RPMI8226 (cell line): ENCODE data around the gene GFAP.

Experiments used
- DNase-seq: peaks from one replicate; pipeline ENCODE4 v3.0.0-alpha.2; 2015

The GFAP gene

DNA sequence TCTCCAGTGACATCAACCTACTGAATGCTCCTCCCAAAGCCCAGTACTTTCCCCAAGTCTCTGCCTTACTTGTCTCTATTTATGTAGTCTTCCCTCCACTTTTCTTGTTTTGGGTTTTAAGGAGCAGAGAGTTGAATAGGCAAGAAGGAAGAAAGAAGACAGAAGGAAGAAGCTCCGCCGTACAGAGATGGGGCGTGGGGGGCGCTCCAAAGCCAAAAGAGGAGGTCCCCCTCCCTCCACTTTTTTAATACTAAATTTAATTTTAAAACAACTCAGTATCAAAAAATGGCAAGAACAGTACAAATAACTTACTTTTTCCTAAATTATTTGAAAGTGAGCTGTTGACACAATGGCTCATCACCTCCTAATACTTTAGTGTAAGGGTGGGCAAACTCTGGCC is 20.7 kb downstream of the GFAP start:
- no peak for DNase-seq

DNA sequence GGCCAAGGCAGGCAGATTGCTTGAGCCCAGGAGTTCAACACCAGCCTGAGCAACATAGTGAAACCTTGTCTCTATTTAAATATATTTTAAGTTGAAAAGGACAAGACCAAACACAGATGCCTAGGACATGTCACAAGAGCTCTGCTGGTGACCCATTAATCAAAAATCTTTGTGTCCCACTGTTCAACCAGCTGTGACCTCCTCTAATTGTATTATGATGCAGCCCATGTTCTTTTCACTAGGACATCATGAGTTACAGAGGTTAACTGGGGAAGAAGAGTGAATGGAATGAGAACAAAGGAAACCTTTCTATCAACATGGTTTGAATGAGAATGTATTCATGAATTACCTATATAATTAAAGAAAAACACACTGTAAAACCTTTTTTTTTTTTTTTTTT is 23.1 kb downstream of the GFAP start:
- no peak for DNase-seq

DNA sequence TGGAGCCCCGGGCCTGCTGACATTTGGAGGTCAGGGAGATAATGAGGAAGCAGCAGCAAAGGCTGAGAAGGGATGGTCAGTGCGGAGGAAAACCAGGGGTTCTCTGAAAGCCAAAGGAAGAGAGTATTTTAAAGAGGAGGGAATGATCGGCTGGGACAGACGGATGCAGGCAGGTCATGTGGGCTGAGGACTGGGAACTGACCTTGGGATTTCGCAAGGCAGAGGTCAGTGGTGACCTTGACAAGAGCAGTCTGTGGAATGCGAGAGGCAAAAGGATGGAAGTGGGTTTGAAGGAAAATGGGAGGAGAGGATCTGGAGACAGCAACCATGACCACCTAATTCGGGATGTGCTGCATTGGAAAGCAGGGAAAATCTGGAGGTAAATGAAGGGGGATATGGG is 26.3 kb downstream of the GFAP start:
- no peak for DNase-seq

DNA sequence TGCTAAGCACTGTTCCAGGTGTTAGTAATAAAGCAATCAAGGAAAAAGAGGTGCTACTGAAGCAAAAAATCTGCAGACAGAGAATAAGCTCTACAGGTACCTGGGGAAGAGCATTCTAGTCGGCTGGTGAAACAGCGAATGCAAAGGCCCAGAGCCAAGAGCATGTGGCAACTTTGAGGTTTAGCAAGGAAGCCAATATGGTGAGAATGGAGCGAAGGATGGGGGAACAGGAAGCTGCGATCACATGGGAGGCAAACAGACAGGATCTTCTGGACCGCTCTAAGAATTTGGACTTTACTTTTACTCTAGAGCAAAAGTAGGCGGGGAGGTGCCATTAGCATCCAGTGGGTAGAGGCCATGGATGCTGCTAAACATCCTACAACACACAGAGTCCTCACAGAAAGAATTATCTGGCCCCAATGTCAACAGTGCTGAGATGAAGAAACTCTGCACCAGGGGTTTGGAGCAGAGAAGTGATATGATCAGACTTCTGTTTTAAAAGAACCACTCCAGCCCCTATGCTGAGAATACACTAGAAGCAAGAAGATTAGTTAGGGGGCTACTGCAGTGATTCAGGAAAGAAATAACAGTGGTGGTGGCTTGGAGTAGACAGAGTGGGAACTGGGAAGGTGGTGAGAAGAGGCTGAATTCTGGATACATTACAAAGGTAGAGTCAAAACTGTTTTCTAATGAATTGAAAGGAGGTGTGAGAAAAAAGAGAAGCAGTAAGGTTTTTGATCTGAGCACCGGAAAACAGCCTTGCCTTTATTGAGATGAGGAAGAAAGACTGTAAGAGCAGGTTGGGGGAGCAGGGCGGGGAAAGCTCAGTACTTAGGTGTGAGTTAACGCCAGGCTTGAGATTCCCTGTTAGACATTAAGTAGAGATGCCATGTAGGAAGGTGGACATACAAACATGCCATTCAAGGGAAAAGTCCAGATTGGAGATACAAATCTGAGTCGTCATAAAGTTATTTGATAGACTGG is 27.0 kb downstream of the GFAP start:
- no peak for DNase-seq

DNA sequence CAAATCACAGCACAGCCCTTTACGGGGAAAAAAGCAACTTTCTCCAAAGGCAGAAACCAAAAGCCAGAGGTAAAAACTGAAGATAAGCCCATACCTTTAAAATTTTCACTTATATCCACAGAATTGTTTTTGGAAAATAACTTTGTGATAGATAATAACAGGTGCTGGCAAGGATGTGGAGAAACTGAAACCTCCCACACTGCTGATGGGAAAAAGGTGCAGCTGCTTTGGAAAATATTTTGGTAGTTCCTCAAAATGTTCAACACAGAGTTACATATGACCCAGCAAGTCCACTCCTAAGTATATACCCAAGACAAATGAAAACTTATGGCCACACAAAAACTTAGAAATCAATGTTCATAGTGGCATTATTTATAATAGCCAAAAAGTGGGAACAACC is 28.3 kb downstream of the GFAP start:
- DNase-seq, result no peak

DNA sequence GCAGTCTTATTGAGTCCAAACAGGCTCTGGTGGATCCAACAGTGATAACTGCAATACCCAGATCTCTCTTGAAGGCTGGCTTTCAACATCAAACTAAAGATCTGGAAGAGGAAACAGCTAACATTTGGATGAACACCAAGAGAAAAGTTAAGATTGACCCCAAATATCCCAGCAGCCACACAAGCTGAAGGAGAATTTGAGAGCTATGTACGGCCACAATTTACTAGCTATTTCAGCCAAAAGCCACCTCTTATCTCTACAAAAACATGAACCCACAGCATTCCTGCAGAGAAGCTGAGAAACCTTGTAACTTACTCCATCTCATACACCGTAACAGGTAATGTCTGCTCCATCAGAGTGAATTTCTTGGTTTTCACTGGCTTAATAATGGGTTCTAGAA is 30.4 kb downstream of the GFAP start:
- DNase-seq, result no peak

DNA sequence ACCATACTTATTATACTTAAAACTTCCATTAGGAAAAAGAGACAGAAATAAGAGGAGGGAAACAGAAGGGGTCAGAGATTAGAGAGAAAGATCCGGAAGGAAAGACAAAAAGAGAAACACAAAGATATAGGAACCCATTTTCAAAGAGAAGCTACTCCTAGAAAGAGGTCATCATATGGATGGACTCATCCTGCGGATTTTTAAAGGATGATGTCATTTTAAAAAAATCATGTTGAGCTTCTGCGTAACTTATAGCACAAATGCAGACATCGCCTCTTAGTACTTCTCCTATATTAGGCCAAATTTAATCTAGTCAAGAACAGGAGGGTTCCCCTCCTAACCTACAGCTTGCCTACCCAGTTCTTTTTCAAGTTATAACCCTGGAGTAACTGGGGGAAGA is 34.2 kb downstream of the GFAP start:
- no peak for DNase-seq

DNA sequence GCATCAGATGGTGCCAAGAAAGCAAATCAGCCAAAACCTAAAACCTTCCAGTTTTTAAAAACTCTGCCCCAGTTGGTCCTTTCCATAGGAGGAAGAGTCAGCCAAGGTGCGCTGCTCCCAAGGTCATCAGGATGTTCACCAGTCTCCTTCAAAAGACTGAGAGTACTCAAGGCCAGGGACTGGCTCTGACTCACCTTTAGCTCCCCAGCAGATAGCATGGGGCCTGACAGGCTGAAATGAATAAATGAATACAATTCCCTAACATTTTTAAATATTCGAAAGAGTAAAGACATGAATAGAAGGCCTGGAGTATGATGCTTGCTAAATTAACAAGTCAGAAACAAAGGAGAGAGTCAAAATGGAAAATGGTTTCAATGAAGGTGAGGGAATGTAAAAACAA is 35.2 kb downstream of the GFAP start:
- DNase-seq, result no peak

DNA sequence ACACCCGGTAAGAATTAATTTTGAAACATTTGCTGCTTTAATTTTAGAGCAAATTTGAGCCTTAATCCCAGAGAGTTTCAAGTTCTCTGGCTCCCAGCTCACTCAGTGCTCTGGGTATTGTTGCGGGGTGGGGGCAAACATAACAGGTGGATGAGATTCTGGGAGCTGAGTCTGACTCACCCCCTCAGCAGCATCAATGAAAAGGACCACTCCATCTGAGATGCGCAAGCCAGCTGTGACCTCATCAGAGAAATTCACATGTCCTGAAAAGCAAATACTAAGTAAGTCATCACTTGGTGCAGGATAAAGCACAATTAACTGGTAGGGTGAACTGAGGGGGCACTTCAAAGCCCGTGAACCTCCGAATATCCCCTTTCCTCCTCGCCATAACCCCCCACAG is 35.9 kb downstream of the GFAP start:
- no peak for DNase-seq

DNA sequence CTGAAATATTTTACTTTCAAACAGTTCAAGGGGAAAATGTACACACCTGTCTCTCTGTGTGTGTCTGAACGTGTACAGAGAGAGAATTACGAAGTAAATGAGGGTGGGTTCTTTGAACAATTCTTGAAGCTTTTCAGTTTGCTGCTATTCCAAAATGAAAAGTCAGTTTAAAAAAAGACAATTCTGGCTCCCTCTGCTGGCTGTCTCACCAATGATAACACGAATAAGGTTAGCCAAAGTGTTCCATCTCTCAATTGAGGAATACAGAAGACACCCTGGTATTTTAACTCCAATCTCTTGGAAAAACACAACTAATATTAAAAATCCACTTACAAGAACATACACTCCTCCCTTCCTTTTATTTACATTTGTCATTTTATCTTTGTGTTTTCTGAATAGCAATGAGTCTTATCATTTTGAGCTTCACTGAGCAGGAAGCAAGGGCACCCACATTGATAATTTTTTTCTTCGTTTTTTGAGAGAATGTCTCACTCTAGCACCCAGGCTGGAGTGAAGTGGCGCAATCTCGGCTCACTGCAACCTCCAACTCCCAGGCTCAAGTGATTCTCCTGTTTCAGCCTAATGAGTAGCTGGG is 36.6 kb downstream of the GFAP start:
- DNase-seq, result peak; percentile 47

DNA sequence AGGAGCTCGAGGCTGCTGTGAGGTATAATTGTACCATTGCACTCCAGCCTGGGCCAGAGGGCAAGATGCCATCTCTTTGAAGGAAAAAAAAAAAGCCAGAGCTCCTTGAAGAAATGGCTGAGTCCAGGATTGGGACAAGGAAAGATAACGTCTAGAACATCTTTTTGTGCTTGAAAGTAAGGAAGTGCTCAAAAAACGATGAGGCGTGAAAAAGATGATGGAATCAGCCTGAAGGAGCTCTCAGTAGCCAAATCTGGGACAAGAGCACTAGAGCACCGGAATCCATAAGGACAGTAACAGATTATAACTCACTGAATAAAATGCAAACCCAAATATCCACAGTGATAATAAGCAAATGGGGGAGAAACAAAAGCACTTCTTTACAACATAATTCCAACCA is 38.2 kb downstream of the GFAP start:
- no peak for DNase-seq

DNA sequence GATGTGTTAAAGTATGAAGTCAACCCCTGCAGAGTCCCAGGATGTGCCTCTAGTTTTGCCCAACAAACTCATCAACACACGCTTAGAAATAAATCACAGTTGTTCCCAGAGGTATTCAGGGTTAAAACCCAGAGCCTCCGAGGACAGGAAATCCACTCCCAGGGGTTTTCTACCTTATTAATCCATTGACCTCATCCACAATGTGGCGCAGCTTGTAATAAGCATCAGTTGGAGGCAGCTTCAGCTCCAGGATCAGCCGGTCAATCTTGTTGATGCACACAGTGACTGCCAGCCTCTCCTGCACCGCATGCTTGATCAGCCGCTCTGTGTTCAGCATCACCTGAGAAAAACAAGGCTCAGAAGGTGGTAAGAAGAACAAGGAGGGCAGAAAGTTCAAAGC is 39.5 kb downstream of the GFAP start:
- DNase-seq, result no peak

DNA sequence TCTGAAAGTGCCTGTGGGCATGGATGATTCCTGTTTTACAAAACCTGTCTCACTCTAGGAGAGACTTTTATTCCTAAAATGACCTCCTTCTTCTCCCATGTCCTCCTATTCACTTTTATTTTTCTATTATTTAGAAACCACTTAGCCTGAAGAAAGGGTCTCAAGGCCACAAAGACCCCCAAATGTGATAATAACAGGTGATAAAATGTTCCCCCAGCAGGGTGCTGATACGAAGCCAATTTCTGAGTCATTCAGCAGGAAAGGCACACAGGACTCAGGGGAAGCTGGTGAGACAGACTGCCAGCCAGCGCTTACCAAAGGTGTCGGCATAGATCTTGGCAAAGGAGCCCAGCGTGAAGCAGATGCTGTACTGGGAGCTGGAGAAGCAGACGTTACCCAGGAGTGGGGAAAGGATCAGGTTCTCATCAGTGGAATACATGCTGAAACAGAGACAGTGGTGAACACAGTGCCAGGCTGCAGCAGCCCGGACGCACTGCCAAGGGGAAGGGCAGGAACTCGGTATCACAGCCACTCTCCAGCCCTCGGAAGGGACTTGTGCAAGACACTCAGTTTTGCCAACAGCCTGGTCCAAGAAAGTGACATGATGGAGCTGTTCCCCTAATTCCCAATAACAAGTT is 43.0 kb downstream of the GFAP start:
- DNase-seq, result no peak

DNA sequence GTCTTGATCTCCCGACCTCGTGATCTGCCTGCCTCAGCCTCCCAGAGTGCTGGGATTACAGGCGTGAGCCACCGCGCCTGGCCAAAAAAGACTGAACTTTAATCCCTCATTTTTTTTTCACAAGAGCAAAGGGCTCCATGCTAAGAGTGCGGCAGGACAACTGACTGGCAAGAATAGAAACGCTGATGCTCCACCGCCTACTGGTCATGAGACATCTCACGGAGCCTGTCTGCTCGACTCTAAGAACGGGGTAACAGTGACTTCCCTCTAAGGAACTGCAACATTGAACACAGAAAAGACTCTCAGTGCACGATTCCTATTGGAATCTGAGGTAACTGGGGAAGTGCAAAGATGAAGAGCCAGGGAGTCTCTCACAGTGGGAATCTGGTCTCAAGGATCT is 43.7 kb downstream of the GFAP start:
- no peak for DNase-seq

DNA sequence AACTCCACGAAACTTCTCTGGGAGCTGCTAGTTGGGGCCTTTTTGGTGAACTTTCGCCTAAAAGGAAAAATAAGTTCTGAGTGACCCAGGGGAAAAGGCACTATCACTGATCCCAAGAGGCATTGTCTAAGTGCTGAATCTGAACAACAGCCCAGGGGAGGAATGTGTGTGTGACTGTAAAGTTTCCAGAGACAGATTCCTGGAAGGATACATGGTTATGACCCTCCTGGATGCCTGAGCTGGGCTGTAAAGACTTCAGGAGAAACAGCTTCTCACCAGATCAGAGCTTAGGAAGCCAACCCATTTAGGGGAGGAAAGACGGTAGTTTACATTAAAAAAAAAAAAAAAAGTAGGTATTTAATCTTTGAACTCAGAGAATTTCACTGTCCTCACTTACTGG is 47.5 kb downstream of the GFAP start:
- DNase-seq, result no peak

DNA sequence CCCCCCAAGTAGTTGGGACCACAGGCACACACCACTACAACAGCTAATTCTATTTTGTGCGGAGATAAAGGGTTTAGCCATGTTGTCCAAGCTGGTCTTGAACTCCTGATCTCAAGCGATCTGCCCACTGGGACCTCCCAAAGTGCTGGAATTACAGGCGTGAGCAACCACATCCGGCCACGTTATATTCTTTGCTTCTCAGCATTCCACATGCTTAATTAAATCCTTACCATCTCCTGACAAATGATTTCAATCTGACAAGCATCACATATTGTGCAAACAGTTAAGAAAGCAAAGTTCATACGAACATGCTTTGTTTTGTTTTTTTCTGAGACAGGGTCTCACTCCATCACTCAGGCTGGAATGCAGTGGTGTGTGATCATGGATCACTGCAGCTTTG is 49.4 kb downstream of the GFAP start:
- DNase-seq, result no peak

DNA sequence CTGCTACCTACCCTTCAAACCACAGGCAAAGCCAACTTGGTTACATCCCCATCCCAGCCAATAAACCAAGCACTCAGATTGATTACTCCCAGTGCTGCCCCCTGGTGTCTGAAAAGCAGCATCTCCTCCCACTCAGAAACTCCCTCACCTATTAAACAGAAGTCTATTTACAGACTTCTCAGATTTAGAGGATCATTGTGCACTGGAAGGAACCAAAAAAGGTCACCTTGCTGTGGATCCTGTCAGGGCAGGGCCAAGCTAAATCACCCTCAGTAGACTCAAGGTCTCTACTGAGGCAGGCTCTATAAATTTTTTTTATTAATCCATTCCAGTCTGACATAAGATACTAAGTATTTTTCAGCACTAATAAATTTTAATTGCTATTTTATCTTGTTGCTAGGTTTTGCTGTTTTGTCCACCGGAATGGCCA is 50.1 kb downstream of the GFAP start:
- DNase-seq, result peak; percentile 80

DNA sequence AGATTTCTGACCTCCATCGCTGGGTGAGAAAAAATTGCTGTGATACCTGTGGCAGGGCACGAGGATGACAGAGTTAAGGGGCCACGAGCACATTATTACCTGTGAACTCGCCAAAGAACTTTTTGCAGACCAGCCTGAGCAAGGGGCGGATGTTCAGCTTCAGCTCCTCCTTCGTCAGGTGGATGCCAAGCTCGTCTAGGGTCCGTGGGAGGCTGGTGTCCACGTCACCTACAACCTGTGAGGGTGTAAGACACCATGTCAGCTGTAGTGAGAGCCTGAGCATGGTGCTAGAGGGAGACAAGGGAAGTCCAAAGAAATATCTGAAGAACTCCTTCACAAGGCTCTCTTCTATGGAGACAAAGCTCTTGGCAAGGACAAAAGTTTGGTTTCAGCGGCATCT is 50.5 kb downstream of the GFAP start:
- DNase-seq, result no peak

DNA sequence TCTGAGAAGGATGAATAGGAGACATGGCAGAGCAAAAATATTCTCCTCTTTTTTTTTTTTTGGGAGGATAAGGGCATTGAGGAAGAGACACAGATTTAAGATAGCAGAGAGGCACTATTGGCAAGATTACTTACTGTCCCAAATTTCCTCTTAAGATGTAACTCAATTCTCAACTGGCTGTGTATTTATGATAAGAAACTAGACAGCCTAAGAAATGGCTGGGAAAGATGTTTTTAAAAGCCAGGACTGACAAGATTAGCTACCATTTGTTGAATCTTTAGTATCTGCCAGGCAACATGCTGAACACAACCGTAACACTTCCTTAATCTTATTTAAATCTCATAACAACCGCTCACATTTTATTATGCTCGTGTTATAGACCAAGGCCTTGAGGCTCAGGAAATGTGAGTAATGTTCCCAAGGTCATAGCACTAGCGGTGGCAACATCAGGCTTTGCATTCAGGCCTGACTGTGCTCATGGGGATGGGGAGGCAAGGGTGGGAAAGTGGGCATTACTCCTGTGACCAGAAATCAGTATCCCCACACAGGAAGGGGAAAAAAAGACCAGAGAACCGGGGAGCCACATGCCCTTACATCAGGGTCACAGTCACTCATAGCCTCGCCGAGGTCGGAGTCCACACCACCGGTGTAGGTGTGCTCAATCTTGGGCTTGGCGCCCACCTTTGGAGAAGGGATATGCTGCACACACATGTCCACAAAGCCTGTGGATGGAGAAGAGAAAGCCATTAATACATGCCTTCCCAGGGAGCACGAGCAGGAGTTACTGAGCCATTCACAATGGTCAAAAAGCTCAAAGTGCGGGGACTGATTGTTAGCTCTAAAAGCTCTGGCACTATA is 52.0 kb downstream of the GFAP start:
- no peak for DNase-seq

DNA sequence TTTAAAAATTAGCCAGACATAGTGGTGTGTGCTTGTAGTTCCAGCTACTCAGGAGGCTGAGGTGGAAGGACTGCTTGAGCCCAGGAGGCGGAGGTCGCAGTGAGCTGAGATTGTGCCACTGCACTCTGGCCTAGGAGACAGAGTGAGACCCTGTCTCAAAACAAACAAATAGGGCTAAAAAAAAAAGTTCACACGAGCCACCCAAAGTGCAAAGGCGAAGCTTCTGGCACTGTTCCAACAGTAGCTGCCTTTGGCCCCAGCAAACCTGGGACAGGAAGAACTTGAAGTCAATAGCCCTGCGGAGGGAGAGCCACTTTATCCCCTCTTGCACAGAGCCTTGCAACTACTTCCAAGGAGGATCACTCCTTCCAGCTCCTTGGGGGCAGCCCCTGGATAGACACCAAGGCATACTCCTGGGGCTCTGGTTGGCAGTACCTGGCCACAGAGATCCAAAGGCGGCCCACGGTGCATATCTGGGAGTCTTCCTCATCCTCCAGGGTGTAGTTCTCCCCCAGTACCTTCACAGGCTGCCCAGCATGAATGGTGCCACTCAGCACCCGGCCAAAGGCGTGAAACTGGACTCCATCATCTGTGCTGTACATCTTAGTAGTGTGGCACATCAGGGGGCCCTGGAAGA is 52.9 kb downstream of the GFAP start:
- DNase-seq, result no peak

DNA sequence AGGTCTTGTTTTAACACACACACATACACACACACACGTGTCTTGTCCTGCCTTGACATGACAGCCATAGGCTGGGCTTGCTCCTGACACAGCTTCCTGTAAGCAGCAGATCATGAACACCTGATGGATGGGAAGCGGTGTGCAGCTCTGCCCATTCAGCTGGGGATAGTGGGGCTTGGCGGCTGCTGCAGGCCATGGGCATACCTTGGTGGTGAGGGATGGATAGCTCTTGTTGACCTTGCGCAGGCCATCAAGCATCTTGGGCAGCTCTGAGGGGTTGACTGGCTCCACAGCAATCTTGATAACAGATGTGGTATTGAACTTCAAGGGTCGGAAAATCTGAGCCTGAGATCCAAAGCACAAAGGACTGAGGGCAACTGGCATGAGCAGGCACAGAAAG is 55.6 kb downstream of the GFAP start:
- no peak for DNase-seq

DNA sequence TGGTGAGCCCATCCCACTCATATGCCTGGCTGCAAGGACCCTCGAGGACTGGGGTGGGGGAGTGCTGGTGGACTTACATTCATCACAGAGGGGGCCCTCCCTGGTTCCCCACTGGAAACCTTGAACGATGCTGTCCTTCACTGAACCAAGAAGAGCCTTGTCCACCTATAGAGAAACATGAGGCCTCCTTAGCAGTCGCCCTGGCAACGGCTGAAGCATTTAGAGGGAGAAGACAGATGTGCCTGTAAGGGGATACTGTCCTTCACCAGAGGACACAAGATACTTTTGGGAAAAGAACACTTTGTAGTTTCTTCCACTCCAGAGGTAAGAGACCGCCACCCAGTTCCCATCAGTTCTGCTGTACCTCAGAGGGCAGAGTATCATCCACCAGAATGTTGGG is 61.1 kb downstream of the GFAP start:
- DNase-seq, result no peak
